DOHH2 (cell line): ENCODE results near the gene MOGAT2.

Source experiments
- H3F3A ChIP-seq: fragments of 200-600 bp; sonication (generic), shearing (Covaris generic); 2 replicates; pipeline ENCODE4 v1.6.0; 2016; ENCODE audit warnings: antibody characterized with exemption, mild to moderate bottlenecking; ENCODE audit not compliant: control insufficient read depth, insufficient read depth
- H3K27ac ChIP-seq: fragments of 200-600 bp; sonication (generic); 2 replicates; pipeline ENCODE4 v1.5.1; 2014; ENCODE audit warnings: low read depth, mild to moderate bottlenecking, low read length, moderate library complexity
- H3K27me3 ChIP-seq: fragments of 200-600 bp; sonication (generic); 2 replicates; pipeline ENCODE4 v1.6.1; 2014; ENCODE audit warnings: mild to moderate bottlenecking, low read length, mixed read lengths; ENCODE audit not compliant: control insufficient read depth
- H3K36me3 ChIP-seq: fragments of 200-600 bp; sonication (generic); 2 replicates; pipeline ENCODE4 v1.6.1; 2014; ENCODE audit warnings: mild to moderate bottlenecking, low read length, moderate library complexity, mixed read lengths; ENCODE audit not compliant: control insufficient read depth
- H3K4me1 ChIP-seq: fragments of 200-600 bp; sonication (generic); 2 replicates; pipeline ENCODE4 v1.6.1; 2014; ENCODE audit warnings: mild to moderate bottlenecking, low read length, mixed read lengths; ENCODE audit not compliant: control insufficient read depth
- H3K4me2 ChIP-seq: fragments of 200-600 bp; sonication (generic); 2 replicates; pipeline ENCODE4 v1.6.0; 2014; ENCODE audit warnings: mild to moderate bottlenecking, low read length, moderate library complexity
- H3K4me3 ChIP-seq: fragments of 200-600 bp; sonication (generic); 2 replicates; pipeline ENCODE4 v1.5.1; 2014; ENCODE audit warnings: mild to moderate bottlenecking, low read length, mixed read lengths
- H3K79me2 ChIP-seq: fragments of 200-600 bp; sonication (generic); 2 replicates; pipeline ENCODE4 v1.6.1; 2014; ENCODE audit warnings: mild to moderate bottlenecking, low read length, mixed read lengths; ENCODE audit not compliant: control insufficient read depth
- H3K9me2 ChIP-seq: fragments of 200-600 bp; sonication (generic); replicated peaks from 2 replicates; pipeline ENCODE4 v1.6.1; 2014; ENCODE audit warnings: mild to moderate bottlenecking, low read length, mixed read lengths; ENCODE audit not compliant: control insufficient read depth
- H3K9me3 ChIP-seq: fragments of 200-600 bp; sonication (generic); 2 replicates; pipeline ENCODE4 v1.6.1; 2014; ENCODE audit warnings: antibody characterized with exemption, low read length, mixed read lengths; ENCODE audit not compliant: control insufficient read depth, insufficient read depth
- H4K20me1 ChIP-seq: fragments of 200-600 bp; sonication (generic); 2 replicates; pipeline ENCODE4 v1.6.0; 2014; ENCODE audit warnings: low read depth, mild to moderate bottlenecking, antibody characterized with exemption, low read length, moderate library complexity; ENCODE audit not compliant: control insufficient read depth, insufficient read depth
- EZH2phosphoT487 ChIP-seq: fragments of 200-600 bp; sonication (generic); IDR thresholded peaks from 2 replicates; pipeline ENCODE4 v1.6.1; 2017; ENCODE audit warnings: borderline replicate concordance, mild to moderate bottlenecking, antibody characterized with exemption, low read length, moderate library complexity, mixed read lengths
- TF ChIP-seq, protein P1 (sequence below): fragments of 200-600 bp; sonication (generic); IDR thresholded peaks from one replicate; pipeline ENCODE4 v1.5.1; 2014; ENCODE audit warnings: antibody characterized with exemption, mild to moderate bottlenecking, low read depth, low read length; ENCODE audit not compliant: poor library complexity, severe bottlenecking

The MOGAT2 gene

DNA sequence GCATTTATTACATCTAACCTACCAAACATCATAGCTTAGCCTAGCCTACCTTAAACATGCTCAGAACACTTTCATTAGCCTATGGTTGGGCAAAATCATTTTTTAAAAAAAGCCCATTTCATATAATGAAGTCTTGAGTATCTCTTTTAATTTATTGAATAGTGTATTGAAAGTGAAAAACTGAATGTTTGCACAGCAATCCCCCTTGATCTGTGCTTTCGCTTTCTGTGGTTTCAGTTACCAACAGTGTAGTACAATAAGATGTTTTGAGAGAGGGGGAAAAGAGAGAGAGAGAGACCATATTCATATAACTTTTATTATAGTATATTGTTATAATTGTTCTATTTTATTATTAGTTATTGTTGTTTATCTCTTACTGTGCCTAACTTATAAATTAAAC lies 40.4 kb upstream of the MOGAT2 start:
- Histone ChIP-seq H4K20me1 (no peaks in the 10 kb centered on the region), H3K79me2 (no peaks in the 10 kb centered on the region), H3K36me3 (no peaks in the 10 kb centered on the region), H3K9me2 (no peaks in the 10 kb centered on the region), H3K27ac (no peak overlapping the region), H3K4me1 (no peaks in the 10 kb centered on the region), H3K9me3 (no peaks in the 10 kb centered on the region; the same call in 1 of the 2 replicates), H3K27me3 (peaks cover 3% of the 10 kb centered on the region; the same call in 1 of the 2 replicates), H3F3A (no peaks in the 10 kb centered on the region), H3K4me2 (no peak overlapping the region), H3K4me3 (no peak overlapping the region)
- TF ChIP-seq, protein P1, sequence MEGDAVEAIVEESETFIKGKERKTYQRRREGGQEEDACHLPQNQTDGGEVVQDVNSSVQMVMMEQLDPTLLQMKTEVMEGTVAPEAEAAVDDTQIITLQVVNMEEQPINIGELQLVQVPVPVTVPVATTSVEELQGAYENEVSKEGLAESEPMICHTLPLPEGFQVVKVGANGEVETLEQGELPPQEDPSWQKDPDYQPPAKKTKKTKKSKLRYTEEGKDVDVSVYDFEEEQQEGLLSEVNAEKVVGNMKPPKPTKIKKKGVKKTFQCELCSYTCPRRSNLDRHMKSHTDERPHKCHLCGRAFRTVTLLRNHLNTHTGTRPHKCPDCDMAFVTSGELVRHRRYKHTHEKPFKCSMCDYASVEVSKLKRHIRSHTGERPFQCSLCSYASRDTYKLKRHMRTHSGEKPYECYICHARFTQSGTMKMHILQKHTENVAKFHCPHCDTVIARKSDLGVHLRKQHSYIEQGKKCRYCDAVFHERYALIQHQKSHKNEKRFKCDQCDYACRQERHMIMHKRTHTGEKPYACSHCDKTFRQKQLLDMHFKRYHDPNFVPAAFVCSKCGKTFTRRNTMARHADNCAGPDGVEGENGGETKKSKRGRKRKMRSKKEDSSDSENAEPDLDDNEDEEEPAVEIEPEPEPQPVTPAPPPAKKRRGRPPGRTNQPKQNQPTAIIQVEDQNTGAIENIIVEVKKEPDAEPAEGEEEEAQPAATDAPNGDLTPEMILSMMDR = no peak
- TF ChIP-seq EZH2phosphoT487 = no peak

- no peaks in the 10 kb centered on the region for H3K36me3 ChIP-seq
- no peaks in the 10 kb centered on the region for H4K20me1 ChIP-seq
- H3K4me1 ChIP-seq = no peaks in the 10 kb centered on the region
- no peaks in the 10 kb centered on the region; the same call in 1 of the 2 replicates for H3K9me3 ChIP-seq
- peaks cover 3% of the 10 kb centered on the region; the same call in 1 of the 2 replicates for H3K27me3 ChIP-seq
- no peak overlapping the region for H3K4me2 ChIP-seq
- no peaks in the 10 kb centered on the region for H3K9me2 ChIP-seq
- no peaks in the 10 kb centered on the region for H3F3A ChIP-seq
- H3K27ac ChIP-seq = no peak overlapping the region
- TF ChIP-seq, protein P1 = no peak
- no peak for TF ChIP-seq EZH2phosphoT487
- no peaks in the 10 kb centered on the region for H3K79me2 ChIP-seq
- H3K4me3 ChIP-seq = no peak overlapping the region
Observed at GRCh38 chr11:75677909-75678308, 39.7 kb upstream of the MOGAT2 start.

GRCh38 chr11:75678620-75679259 lies 38.9 kb upstream of the MOGAT2 start:
- H4K20me1 ChIP-seq = no peaks in the 10 kb centered on the region
- H3K4me3 ChIP-seq = no peak overlapping the region
- H3K27me3 ChIP-seq = peaks cover 3% of the 10 kb centered on the region; the same call in 1 of the 2 replicates
- TF ChIP-seq, protein P1 = no peak
- no peak for TF ChIP-seq EZH2phosphoT487
- no peaks in the 10 kb centered on the region for H3K79me2 ChIP-seq
- no peaks in the 10 kb centered on the region for H3K9me2 ChIP-seq
- H3K36me3 ChIP-seq = no peaks in the 10 kb centered on the region
- no peaks in the 10 kb centered on the region; the same call in 1 of the 2 replicates for H3K9me3 ChIP-seq
- no peaks in the 10 kb centered on the region for H3K4me1 ChIP-seq
- no peak overlapping the region for H3K4me2 ChIP-seq
- H3K27ac ChIP-seq = no peak overlapping the region
- H3F3A ChIP-seq = no peaks in the 10 kb centered on the region
